ENCODE measurements around the gene SHROOM4.

The SHROOM4 gene

DNA sequence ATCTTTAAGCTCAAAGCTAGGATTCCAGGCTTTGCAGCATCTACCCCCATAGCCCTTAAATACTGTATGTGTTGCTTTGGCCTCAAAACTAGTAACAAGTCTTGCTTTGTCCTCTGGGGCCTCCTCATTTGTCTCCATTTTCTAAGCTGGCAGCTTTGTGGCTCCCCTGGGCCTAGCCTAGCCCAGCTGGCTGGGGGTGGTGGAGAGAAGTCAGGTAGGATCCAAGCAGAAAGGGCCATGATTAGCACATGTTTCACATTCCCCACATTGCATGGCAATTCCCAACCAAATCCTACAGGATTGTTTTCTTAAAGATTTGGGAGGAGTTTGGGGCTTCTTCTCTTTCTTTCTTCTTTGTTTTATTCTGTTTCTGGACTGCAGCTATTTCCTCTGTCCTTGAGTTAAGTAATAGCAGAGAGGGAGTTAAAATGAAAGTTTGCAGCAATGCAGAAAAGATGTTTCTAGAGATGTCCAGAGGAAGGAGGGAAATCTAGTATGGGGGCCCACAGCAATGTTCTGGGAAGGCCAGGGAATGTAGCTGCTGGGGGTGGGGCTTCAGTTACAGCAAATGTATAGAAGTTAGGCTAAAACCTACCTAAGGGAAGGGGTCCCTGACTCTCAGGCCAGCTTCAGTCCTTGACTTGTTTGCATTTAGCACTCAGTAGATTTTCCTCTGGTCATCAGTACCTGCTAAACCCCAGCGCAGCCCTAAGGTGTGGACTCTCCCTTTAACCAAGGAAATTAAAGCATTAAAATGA, 92.1 kb downstream of the SHROOM4 start:
- in situ Hi-C loops (cut with HindIII; ENCODE audit: low sequenced_read_pairs) = no loop called here
- no peak for DNase-seq (ENCODE audit: low read depth, low spot score)
- TF ChIP-seq, protein P1, sequence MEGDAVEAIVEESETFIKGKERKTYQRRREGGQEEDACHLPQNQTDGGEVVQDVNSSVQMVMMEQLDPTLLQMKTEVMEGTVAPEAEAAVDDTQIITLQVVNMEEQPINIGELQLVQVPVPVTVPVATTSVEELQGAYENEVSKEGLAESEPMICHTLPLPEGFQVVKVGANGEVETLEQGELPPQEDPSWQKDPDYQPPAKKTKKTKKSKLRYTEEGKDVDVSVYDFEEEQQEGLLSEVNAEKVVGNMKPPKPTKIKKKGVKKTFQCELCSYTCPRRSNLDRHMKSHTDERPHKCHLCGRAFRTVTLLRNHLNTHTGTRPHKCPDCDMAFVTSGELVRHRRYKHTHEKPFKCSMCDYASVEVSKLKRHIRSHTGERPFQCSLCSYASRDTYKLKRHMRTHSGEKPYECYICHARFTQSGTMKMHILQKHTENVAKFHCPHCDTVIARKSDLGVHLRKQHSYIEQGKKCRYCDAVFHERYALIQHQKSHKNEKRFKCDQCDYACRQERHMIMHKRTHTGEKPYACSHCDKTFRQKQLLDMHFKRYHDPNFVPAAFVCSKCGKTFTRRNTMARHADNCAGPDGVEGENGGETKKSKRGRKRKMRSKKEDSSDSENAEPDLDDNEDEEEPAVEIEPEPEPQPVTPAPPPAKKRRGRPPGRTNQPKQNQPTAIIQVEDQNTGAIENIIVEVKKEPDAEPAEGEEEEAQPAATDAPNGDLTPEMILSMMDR (IDR thresholded peaks at IDR 0.05; ENCODE audit: low read depth, low read length) = no peak

DNA sequence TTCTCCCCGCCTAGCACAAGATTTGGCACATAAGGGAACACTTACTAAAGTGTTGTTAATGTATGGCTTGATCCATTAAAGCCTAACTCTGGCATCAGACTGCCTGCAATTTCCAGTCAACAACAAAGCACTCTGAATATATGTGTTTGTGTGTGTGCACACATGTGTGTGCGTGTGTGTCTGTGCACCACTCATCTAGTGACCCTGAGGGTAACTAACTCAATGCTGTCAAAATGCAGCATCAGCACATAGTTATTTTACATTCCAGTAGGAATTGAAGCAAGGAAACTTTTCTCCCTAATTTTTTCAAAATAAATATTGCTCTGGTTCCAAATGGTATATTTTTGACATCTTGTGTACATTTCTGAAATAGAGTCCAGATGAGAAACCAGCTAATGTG, 94.4 kb downstream of the SHROOM4 start:
- in situ Hi-C loops (cut with HindIII; ENCODE audit: low sequenced_read_pairs) = no loop called here

More for the DNA sequence above, 92.1 kb downstream of the SHROOM4 start:
- H3K4me3 ChIP-seq (ENCODE audit: low read depth, low read length) = no peak overlapping the region

DNA sequence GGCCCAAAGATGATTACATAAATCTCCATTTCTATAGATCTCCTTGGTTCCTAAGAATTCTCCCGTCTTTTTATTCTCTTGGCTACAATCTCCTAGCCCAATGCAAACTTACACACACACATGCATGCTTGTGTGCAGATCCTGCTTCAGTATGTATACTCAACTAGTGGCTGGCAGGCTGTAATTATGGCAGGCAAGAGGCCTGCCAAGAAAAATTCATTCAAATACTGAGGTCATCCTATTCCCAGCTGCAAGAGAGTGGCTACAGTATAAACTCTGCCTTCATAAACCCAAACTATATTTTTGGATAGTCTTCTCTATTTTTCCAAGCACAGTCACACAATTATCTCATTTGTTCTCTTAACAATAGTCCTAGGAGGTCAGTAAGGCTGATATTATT, 95.2 kb downstream of the SHROOM4 start:
- in situ Hi-C loops (cut with HindIII; ENCODE audit: low sequenced_read_pairs) = no loop called here
- DNase-seq (ENCODE audit: low read depth, low spot score) = peak; percentile 57
- TF ChIP-seq, protein P1 (IDR thresholded peaks at IDR 0.05; ENCODE audit: low read depth, low read length) = no peak
- no peak overlapping the region for H3K4me3 ChIP-seq (ENCODE audit: low read depth, low read length)

More for the DNA sequence above, 94.4 kb downstream of the SHROOM4 start:
- no peak for DNase-seq (ENCODE audit: low read depth, low spot score)
- H3K4me3 ChIP-seq (ENCODE audit: low read depth, low read length) = no peak overlapping the region
- TF ChIP-seq, protein P1 (IDR thresholded peaks at IDR 0.05; ENCODE audit: low read depth, low read length) = no peak

DNA sequence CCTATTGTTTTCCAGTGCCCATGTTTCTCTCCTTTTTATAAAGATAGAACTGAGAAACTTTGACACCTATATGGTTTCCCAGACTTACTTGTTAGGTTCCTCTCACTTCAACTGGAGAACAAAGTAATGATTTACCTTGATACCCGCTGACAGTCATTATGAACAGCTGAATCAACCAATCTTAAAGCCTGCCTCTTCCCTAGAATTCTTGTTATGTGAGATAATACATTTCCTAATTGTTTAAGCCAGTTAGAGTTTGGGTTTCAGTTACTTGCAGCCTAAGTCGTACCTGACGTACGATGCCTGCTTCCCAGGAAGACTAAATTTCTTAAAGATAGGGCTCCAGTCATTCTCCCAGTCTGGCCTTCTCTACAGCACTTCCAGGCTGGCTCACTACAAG, 97.3 kb downstream of the SHROOM4 start:
- no peak for DNase-seq (ENCODE audit: low read depth, low spot score)
- in situ Hi-C loops (cut with HindIII; ENCODE audit: low sequenced_read_pairs) = no loop called here
- TF ChIP-seq, protein P1 (IDR thresholded peaks at IDR 0.05; ENCODE audit: low read depth, low read length) = no peak
- H3K4me3 ChIP-seq (ENCODE audit: low read depth, low read length) = no peak overlapping the region

DNA sequence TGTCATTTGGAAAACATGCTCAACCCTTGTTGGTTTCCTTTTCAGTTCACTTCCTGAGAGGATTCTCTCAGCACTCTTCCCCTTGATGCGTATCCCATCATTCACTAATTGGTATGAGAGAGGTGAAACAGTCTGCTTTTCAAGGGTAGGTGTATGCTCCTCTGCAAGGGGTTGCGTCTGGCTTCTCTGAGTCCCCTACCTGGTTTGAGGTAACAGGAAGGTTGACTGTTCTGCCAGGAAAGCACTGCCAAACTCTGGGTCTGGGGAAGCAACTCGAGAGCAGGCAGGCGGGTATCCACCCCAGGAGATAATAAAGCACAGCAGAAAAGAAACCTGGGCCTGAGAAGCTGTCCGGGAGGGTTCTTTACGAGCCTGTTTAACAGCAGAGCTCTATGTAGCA, 101.2 kb downstream of the SHROOM4 start:
- no peak overlapping the region for H3K4me3 ChIP-seq (ENCODE audit: low read depth, low read length)
- in situ Hi-C loops (cut with HindIII; ENCODE audit: low sequenced_read_pairs) = no loop called here

DNA sequence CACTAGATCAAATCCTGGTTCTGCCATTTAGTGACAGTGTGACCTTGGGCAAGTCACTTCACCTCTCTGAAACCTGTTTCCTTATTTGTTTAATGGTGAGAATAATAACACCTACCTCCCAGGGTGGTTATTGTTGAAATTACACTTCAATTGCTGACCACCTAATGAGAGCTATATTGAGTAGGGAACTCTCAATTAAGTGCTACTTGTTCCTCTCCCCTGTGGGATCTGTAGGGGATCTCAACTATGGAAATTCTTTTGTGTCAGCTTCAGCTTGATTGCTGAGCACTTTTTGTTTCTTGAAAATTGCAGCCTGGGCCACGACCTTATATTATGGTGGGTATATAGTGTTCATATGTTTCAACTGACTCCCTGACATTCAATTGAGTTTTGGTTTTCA, 102.1 kb downstream of the SHROOM4 start:
- no peak for DNase-seq (ENCODE audit: low read depth, low spot score)
- in situ Hi-C loops (cut with HindIII; ENCODE audit: low sequenced_read_pairs) = no loop called here
- TF ChIP-seq, protein P1 (IDR thresholded peaks at IDR 0.05; ENCODE audit: low read depth, low read length) = no peak
- no peak overlapping the region for H3K4me3 ChIP-seq (ENCODE audit: low read depth, low read length)

More for the DNA sequence above, 101.2 kb downstream of the SHROOM4 start:
- DNase-seq (ENCODE audit: low read depth, low spot score) = no peak
- TF ChIP-seq, protein P1 (IDR thresholded peaks at IDR 0.05; ENCODE audit: low read depth, low read length) = no peak
